ENCODE results near the gene TRIM32. TPM values are rescaled to one million over a fixed set of nuclear protein-coding genes. Genes with fewer than 3 reads are reported as not detected.

The TRIM32 gene
- polyA plus RNA-seq, 2 of the 4 experiments (the other 2 are of a cell fraction): 17.6 to 23.8 TPM

- TF ChIP-seq HMGXB4 (CRISPR knock-in tag; IDR thresholded peaks at IDR 0.05; ENCODE audit: borderline replicate concordance): no peak
These were observed 33.1 kb upstream of the TRIM32 start (continued) for GRCh38 chr9:116654059-116654355.

- ChIA-PET POLR2A (no interaction called here), CTCF (interaction anchor here (1.4 to 3.7 kb wide), 2 partner anchors 9 to 15 kb away, joined by 3 to 19 read pairs; no protein-coding TSS in a partner anchor)
- WGBS (ENCODE audit: missing lambda C conversion rate): 92% methylated on average over 5 of the region's 5 CpGs
- ATAC-seq: no peak
- DNase-seq (ENCODE audit: low read depth in 1 of 2, low spot score in 1 of 2): no peak
- H3K27ac ChIP-seq: no peak overlapping the region
- no peak for FAIRE-seq
- no peak for TF ChIP-seq REST (IDR thresholded peaks at IDR 0.05)
- H3K4me1 ChIP-seq: peaks cover 19% of the 10 kb centered on the region
- H3K4me2 ChIP-seq: no peak overlapping the region
- H3K4me3 ChIP-seq: no peak overlapping the region
- no peaks in the 10 kb centered on the region for H3K9me3 ChIP-seq
These were observed 30.6 kb upstream of the TRIM32 start for GRCh38 chr9:116656501-116656971.

- H3K9me3 ChIP-seq: no peaks in the 10 kb centered on the region
- no peak for TF ChIP-seq RCOR1 (IDR thresholded peaks at IDR 0.05; ENCODE audit: low read depth, low read length)
- no peak for TF ChIP-seq TFCP2L1 (CRISPR knock-in tag; IDR thresholded peaks at IDR 0.05)
- no peak for TF ChIP-seq ZSCAN20 (CRISPR knock-in tag; IDR thresholded peaks at IDR 0.05)
- no peak for TF ChIP-seq BCL3 (IDR thresholded peaks at IDR 0.05)
- TF ChIP-seq MAFK (IDR thresholded peaks at IDR 0.05; ENCODE audit: partially characterized antibody): no peak
- TF ChIP-seq MAX (IDR thresholded peaks at IDR 0.05): no peak
- no peak for TF ChIP-seq JUN (IDR thresholded peaks at IDR 0.05)
- no peak for TF ChIP-seq CEBPB (IDR thresholded peaks at IDR 0.05)
- no peak for TF ChIP-seq JUNB (IDR thresholded peaks at IDR 0.05)
- TF ChIP-seq ESRRA (IDR thresholded peaks at IDR 0.05; ENCODE audit: borderline replicate concordance, low read length): no peak
- TF ChIP-seq E2F6 (IDR thresholded peaks at IDR 0.05; ENCODE audit: borderline replicate concordance, low read depth): no peak
- TF ChIP-seq RAD21 (conservative IDR thresholded peaks at IDR 0.05 in 1 of 2, IDR thresholded peaks at IDR 0.05 in 1 of 2): no peak
- TF ChIP-seq CBX8 (IDR thresholded peaks at IDR 0.05): no peak
- TF ChIP-seq MAZ (IDR thresholded peaks at IDR 0.05; ENCODE audit: borderline replicate concordance, low read depth, low read length): no peak
- no peak for TF ChIP-seq HOXB5 (CRISPR knock-in tag; IDR thresholded peaks at IDR 0.05)
- no peak for TF ChIP-seq CBX2 (IDR thresholded peaks at IDR 0.05; ENCODE audit: borderline replicate concordance, low read depth)
- TF ChIP-seq HDAC2 (IDR thresholded peaks at IDR 0.05): no peak
- no peak for TF ChIP-seq HOXB13 (CRISPR knock-in tag; IDR thresholded peaks at IDR 0.05; ENCODE audit: low read depth)
- no peak overlapping the region for H3K4me3 ChIP-seq
- H3K4me1 ChIP-seq: peaks cover 19% of the 10 kb centered on the region
- FAIRE-seq (no peak), DNase-seq (ENCODE audit: low read depth in 1 of 2, low spot score in 1 of 2) (no peak), ATAC-seq (no peak)
- H3K4me2 ChIP-seq: no peak overlapping the region
- WGBS (ENCODE audit: missing lambda C conversion rate): 93% methylated on average over 2 of the region's 2 CpGs
- H3K27ac ChIP-seq: no peak overlapping the region
- ChIA-PET CTCF (interaction anchor here (1.4 to 3.7 kb wide), 2 partner anchors 9 to 15 kb away, joined by 3 to 19 read pairs; no protein-coding TSS in a partner anchor), POLR2A (no interaction called here)
These were observed 30.1 kb upstream of the TRIM32 start for GRCh38 chr9:116656977-116657376.
